ENCODE measurements around the gene TSFM.
A peak's percentile ranks its signal among the peaks of the same experiment; 100 is the strongest.

Gene TSFM

DNA sequence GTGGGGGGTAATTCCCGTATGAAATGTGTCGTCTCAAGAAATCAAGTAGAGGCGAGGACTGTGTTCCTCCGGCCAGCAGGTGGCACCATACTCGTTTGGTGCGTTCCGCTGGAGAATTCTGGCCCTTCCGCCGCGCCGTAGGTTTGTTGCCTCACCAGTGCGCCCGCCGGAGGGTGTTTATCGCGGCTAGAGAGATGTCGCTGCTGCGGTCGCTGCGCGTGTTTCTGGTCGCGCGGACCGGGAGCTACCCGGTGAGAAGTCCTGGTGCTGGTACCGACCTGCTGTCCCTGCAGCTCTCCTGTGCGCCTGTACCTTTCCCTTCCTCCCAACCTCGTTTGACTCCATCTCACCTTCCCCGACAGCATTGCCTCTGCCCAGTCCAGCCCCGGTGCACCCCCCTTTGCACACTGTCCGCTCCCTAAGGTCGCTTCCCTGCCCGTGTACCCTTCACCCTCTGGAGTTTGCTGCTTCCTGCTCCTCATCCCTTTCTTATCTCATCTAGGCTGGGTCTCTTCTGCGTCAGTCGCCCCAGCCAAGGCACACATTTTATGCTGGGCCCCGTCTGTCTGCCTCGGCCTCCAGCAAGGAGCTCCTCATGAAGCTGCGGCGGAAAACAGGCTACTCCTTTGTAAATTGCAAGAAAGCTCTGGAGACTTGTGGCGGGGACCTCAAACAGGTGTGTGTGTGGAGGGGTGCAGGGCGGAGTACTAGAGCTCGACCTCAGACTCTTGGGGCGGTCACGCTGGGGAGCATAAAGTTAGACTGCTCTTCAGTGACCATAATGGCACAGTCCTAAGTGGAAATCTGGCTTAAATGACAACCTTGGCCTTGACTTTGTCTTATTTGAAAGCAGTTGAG is at the start of gene TSFM:
TSS of gene TSFM (plus strand) at position 180 of the 858 bp plus-strand sequence. CDS start at position 195, 15 bp downstream.
- H3K36me3 ChIP-seq (ENCODE audit: control insufficient read depth in 5 of 5, insufficient read depth in 5 of 5, low read length in 5 of 5): peaks cover 13 to 36% (median 30%) of the 10 kb centered on the region in 5 donors
- H3K27me3 ChIP-seq (ENCODE audit: control insufficient read depth in 5 of 5, insufficient read depth in 4 of 5, low read length in 5 of 5): no peaks in the 10 kb centered on the region
- H3K9ac ChIP-seq (ENCODE audit: low read length in 5 of 5): peak within 1 kb of the TSS; percentile 87 to 100 (median 92)
- H3K27ac ChIP-seq (ENCODE audit: low read depth, low read length): peak within 1 kb of the TSS; percentile 77
- peaks cover 5 to 21% (median 15%) of the 10 kb centered on the region in 5 donors for H3K4me1 ChIP-seq (ENCODE audit: control insufficient read depth in 5 of 5, insufficient read depth in 5 of 5, low read length in 5 of 5)
- H3K9me3 ChIP-seq (ENCODE audit: control insufficient read depth in 5 of 5, low read length in 5 of 5): no peaks in the 10 kb centered on the region
- H3K4me3 ChIP-seq (ENCODE audit: low read depth in 1 of 5, low read length in 5 of 5): peak within 1 kb of the TSS; percentile 94 to 100 (median 100)

DNA sequence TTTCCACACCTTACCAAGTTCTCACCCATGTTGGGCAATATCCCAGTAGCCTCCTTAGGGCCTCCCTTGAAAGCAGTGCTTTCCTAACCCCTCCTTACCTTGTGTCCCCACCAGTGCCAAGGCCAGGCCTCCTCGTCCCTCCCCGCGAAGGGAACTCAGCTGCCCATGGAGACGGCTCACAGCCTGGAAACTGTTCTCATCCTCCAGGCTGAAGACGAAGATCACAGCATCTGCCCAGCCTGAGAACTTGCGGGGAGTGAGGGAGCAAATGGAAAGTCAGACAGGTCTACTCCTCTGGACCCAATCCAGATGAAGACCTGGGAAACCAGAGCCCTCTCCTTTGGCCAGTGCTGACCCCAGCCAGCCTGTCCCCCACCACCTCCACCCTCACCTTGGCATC is 48.7 kb upstream of the TSFM start:
- Histone ChIP-seq H3K4me1 (ENCODE audit: control insufficient read depth in 5 of 5, insufficient read depth in 5 of 5, low read length in 5 of 5) (peaks cover 1 to 33% (median 21%) of the 10 kb centered on the region in 5 donors), H3K9me3 (ENCODE audit: control insufficient read depth in 5 of 5, low read length in 5 of 5) (no peaks in the 10 kb centered on the region), H3K4me3 (ENCODE audit: low read depth in 1 of 5, low read length in 5 of 5) (no peak overlapping the region), H3K9ac (ENCODE audit: low read length in 5 of 5) (no peak overlapping the region), H3K27ac (ENCODE audit: low read depth, low read length) (no peak overlapping the region), H3K27me3 (ENCODE audit: control insufficient read depth in 5 of 5, insufficient read depth in 4 of 5, low read length in 5 of 5) (peaks cover 18 to 59% (median 38%) of the 10 kb centered on the region in 5 donors), H3K36me3 (ENCODE audit: control insufficient read depth in 5 of 5, insufficient read depth in 5 of 5, low read length in 5 of 5) (peaks cover 0 to 14% (median 3%) of the 10 kb centered on the region in 5 donors)

DNA sequence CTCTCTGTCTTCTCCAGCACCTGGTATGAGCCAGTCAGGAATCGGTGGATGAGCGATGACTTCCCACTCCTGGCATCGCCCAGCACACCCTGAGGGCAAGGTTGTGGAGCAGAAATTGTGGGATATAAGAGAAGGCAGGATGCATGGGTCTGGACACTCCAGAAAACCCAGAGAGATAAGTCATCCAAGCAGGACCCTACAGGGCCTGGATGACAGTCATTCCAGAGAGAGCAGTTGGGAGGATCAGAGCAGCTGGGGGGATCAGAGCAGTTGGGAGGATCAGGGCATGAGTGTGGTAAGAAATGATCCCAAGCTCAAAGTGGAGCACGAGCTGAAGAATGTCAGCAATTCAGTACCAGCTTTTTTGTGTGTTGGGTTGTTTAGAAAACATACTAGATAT is 48.0 kb upstream of the TSFM start:
- H3K9me3 ChIP-seq (ENCODE audit: control insufficient read depth in 5 of 5, low read length in 5 of 5): no peaks in the 10 kb centered on the region
- peaks cover 0 to 14% (median 3%) of the 10 kb centered on the region in 5 donors for H3K36me3 ChIP-seq (ENCODE audit: control insufficient read depth in 5 of 5, insufficient read depth in 5 of 5, low read length in 5 of 5)
- H3K27me3 ChIP-seq (ENCODE audit: control insufficient read depth in 5 of 5, insufficient read depth in 4 of 5, low read length in 5 of 5): peaks cover 18 to 66% (median 44%) of the 10 kb centered on the region in 5 donors
- no peak overlapping the region for H3K27ac ChIP-seq (ENCODE audit: low read depth, low read length)
- H3K9ac ChIP-seq (ENCODE audit: low read length in 5 of 5): no peak overlapping the region
- peaks cover 1 to 36% (median 21%) of the 10 kb centered on the region in 5 donors for H3K4me1 ChIP-seq (ENCODE audit: control insufficient read depth in 5 of 5, insufficient read depth in 5 of 5, low read length in 5 of 5)
- no peak overlapping the region for H3K4me3 ChIP-seq (ENCODE audit: low read depth in 1 of 5, low read length in 5 of 5)

DNA sequence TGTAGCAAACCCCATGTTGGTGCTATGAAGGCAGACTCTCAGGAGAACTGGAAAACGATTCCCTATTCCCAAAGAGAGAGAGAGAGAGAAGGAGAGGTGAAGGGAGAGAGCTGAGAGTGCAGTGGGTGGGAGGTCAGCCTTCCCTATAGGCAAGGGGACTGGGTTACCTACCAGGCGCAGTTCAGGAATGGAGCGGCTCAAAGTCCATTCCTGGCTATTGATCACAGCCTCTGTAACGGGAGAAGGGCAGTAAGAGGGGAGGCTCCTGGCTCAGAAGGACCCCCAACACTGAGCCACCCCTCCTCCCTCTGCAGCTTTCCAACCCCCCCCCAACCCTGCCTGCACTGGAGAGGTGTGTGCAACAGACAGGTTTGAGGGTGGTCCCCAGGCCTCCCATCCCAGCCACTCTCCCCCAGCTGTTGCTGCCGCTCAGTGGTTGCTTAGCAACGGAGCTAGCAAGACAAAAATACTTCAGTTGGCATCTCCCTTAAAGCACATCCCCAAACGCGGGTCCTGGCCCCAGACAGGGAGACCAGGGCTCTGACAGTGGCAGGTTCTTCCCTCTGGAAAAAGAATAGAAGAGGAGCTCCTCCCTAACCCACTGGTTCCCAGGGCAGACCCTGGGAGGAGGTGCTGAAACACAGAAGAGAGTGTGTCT is 47.3 kb upstream of the TSFM start:
- Histone ChIP-seq H3K9me3 (ENCODE audit: control insufficient read depth in 5 of 5, low read length in 5 of 5) (no peaks in the 10 kb centered on the region), H3K9ac (ENCODE audit: low read length in 5 of 5) (no peak overlapping the region), H3K4me1 (ENCODE audit: control insufficient read depth in 5 of 5, insufficient read depth in 5 of 5, low read length in 5 of 5) (peaks cover 1 to 39% (median 21%) of the 10 kb centered on the region in 5 donors)

DNA sequence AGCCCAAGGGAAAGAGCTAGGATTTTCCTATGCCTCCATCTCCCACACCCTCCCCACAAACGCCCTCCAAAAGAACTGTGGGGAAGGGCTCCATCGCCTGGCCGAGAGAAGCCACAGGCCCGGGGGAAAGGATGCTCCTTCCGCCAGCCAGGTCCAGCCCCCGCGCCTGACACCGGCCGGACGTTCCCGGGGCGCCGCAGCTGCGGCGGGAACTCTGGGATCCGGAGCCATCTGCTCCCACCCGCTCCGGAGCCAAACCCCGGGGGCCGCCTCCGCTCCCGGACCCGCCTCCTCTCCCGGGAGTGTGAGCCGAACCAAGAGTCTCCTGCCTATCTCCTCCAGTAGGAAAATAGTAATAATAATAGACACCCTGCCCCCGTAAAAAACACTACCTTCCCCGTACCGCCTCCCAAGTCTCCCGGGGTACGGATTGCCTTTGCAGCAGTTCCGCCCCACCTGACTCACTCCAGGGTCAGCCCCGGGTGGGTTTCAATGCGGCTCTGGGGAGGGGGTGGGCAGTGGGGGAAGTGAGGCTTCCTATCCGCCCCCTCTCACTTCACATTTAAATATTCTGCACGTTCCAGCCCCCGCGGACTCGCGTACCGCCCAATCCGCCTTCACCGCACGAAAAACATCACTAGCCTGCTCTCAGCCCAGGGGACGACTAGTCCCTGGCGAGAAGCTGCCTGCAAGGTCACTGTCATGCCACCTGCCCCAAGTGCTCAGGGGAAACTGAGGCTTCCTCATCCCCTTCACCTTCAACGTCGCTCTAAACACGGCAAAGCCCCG is 46.4 kb upstream of the TSFM start:
- H3K36me3 ChIP-seq (ENCODE audit: control insufficient read depth in 5 of 5, insufficient read depth in 5 of 5, low read length in 5 of 5): peaks cover 0 to 14% (median 3%) of the 10 kb centered on the region in 5 donors
- H3K9ac ChIP-seq (ENCODE audit: low read length in 5 of 5): no peak overlapping the region
- H3K9me3 ChIP-seq (ENCODE audit: control insufficient read depth in 5 of 5, low read length in 5 of 5): no peaks in the 10 kb centered on the region
- peaks cover 18 to 65% (median 54%) of the 10 kb centered on the region in 5 donors for H3K27me3 ChIP-seq (ENCODE audit: control insufficient read depth in 5 of 5, insufficient read depth in 4 of 5, low read length in 5 of 5)
- H3K27ac ChIP-seq (ENCODE audit: low read depth, low read length): no peak overlapping the region
- H3K4me1 ChIP-seq (ENCODE audit: control insufficient read depth in 5 of 5, insufficient read depth in 5 of 5, low read length in 5 of 5): peaks cover 3 to 46% (median 27%) of the 10 kb centered on the region in 5 donors
- H3K4me3 ChIP-seq (ENCODE audit: low read depth in 1 of 5, low read length in 5 of 5): peak overlapping the region in 3 of 5 donors; percentile 5 to 29 (median 11)

More for the DNA sequence above, 47.3 kb upstream of the TSFM start:
- peaks cover 18 to 68% (median 48%) of the 10 kb centered on the region in 5 donors for H3K27me3 ChIP-seq (ENCODE audit: control insufficient read depth in 5 of 5, insufficient read depth in 4 of 5, low read length in 5 of 5)
- H3K4me3 ChIP-seq (ENCODE audit: low read depth in 1 of 5, low read length in 5 of 5): no peak overlapping the region
- peaks cover 0 to 14% (median 3%) of the 10 kb centered on the region in 5 donors for H3K36me3 ChIP-seq (ENCODE audit: control insufficient read depth in 5 of 5, insufficient read depth in 5 of 5, low read length in 5 of 5)
- H3K27ac ChIP-seq (ENCODE audit: low read depth, low read length): no peak overlapping the region

DNA sequence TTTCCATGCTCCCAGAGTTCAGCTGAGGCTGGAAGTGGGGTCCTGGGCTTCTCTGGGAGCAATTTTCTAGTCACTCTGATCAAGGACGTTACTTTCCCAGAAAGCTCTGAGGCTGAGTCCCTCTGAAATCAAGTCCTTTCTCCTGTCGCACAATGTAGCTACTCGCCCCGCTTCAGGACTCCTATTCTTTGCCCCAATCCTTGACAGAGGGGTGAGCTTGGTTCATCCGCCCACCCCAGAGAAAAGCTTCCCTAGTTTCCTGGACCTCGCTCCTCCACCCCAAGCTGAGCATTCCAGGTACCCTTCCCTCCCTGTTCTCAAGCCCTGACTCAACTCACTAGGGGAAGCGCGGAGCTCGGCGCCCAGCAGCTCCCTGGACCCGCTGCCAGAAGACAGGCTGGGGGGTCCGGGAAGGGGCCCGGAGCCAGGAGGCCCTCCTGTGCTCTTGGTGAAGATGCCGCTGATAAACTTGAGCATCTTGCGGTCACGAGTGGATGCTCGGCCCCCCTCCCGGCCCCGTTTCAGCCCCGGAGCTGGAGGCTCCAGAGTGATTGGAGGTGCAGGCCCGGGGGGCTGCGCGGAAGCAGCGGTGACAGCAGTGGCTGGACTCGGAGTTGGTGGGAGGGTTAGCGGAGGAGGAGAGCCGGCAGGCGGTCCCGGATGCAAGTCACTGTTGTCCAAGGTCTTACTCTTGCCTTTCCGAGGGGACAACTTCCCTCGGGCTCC is 45.7 kb upstream of the TSFM start:
- no peak overlapping the region for H3K9ac ChIP-seq (ENCODE audit: low read length in 5 of 5)
- peaks cover 0 to 10% (median 0%) of the 10 kb centered on the region in 5 donors for H3K36me3 ChIP-seq (ENCODE audit: control insufficient read depth in 5 of 5, insufficient read depth in 5 of 5, low read length in 5 of 5)
- H3K4me3 ChIP-seq (ENCODE audit: low read depth in 1 of 5, low read length in 5 of 5): peak overlapping the region in 3 of 5 donors; percentile 5 to 29 (median 11)
- peaks cover 18 to 62% (median 53%) of the 10 kb centered on the region in 5 donors for H3K27me3 ChIP-seq (ENCODE audit: control insufficient read depth in 5 of 5, insufficient read depth in 4 of 5, low read length in 5 of 5)
- H3K27ac ChIP-seq (ENCODE audit: low read depth, low read length): no peak overlapping the region
- peaks cover 3 to 50% (median 29%) of the 10 kb centered on the region in 5 donors for H3K4me1 ChIP-seq (ENCODE audit: control insufficient read depth in 5 of 5, insufficient read depth in 5 of 5, low read length in 5 of 5)
- no peaks in the 10 kb centered on the region for H3K9me3 ChIP-seq (ENCODE audit: control insufficient read depth in 5 of 5, low read length in 5 of 5)

DNA sequence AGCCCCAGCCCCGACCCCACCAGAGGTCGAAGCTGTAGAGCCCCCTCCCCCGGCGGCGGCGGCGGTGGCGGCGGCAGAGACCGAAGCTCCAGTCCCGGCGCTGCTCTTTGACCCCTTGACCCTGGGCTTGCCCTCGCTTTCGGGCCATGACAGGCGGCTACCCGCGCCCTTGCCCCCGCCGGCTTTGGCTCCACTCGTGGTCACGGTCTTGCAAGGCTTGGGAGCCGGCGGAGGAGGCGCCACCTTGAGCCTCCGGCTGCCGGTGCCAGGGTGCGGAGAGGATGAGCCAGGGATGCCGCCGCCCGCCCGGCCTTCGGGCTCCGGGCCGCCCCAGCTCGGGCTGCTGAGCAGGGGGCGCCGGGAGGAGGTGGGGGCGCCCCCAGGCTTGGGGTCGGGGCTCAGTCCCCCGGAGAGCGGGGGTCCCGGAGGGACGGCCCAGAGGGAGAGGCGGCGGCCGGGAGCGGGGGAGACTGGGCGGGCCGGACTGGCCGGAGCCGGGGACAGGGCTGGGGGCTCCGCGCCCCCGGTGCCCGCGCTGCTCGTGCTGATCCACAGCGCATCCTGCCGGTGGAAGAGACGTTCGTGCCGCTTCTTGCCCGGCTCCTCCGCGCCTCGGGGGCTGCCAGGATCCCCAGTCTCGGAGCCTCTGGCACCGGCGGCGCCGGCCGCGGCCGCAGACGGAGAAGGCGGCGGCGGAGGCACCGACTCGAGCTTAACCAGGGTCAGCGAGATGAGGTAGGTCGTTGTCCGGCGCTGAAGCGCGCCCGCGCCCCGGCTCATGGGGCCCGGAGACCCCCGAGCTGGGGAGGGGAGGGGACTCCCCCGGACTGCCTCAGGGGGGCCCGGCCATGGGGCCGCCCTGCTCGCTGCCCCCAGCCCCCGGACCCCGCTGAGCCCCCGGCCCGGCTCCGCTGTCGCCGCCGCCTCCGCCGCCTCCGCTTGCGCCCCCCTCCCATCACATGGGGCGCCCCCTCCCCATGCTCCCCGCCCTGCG is 44.8 kb upstream of the TSFM start:
- Histone ChIP-seq H3K36me3 (ENCODE audit: control insufficient read depth in 5 of 5, insufficient read depth in 5 of 5, low read length in 5 of 5) (peaks cover 0 to 8% (median 0%) of the 10 kb centered on the region in 5 donors), H3K9me3 (ENCODE audit: control insufficient read depth in 5 of 5, low read length in 5 of 5) (no peaks in the 10 kb centered on the region), H3K27me3 (ENCODE audit: control insufficient read depth in 5 of 5, insufficient read depth in 4 of 5, low read length in 5 of 5) (peaks cover 18 to 62% (median 53%) of the 10 kb centered on the region in 5 donors), H3K4me3 (ENCODE audit: low read depth in 1 of 5, low read length in 5 of 5) (peak overlapping the region in 3 of 5 donors; percentile 20 to 47 (median 22)), H3K4me1 (ENCODE audit: control insufficient read depth in 5 of 5, insufficient read depth in 5 of 5, low read length in 5 of 5) (peaks cover 3 to 53% (median 31%) of the 10 kb centered on the region in 5 donors), H3K9ac (ENCODE audit: low read length in 5 of 5) (no peak overlapping the region), H3K27ac (ENCODE audit: low read depth, low read length) (no peak overlapping the region)

DNA sequence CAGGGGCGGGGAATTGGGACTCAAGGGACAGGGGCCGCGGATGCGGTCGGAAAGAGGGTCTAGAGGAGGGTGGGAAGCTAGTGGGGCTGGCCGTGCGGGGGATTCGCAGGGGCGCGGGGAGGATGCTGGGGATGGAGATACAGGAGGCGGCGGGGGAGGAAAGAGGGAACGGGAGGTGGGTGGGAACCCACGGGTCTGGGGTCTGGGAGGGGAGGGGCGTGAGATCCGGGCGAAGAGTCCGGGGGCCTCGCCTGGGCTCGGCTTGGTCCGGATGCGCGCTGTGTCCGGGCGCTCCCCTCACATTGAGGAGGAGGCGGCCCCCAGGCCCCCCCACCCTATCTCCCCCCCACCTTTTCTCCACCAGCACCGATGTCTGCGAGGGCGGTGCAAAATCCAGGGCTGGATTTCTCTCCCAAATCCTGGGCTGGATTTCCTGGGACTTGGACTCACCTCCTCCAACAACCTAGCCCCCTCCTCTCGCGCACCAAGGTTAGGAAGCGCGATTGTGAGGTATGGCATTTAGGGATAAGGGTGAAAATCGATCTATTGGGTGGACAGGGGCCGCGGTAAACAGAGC is 43.8 kb upstream of the TSFM start, which contains the start of gene AGAP2:
TSS of gene AGAP2 (minus strand) at position 82 of the 577 bp plus-strand sequence. CDS start 496 bp downstream, outside the sequence.
- peaks cover 18 to 55% (median 48%) of the 10 kb centered on the region in 5 donors for H3K27me3 ChIP-seq (ENCODE audit: control insufficient read depth in 5 of 5, insufficient read depth in 4 of 5, low read length in 5 of 5)
- no peak within 1 kb of the TSS for H3K9ac ChIP-seq (ENCODE audit: low read length in 5 of 5)
- no peak within 1 kb of the TSS for H3K27ac ChIP-seq (ENCODE audit: low read depth, low read length)
- H3K4me1 ChIP-seq (ENCODE audit: control insufficient read depth in 5 of 5, insufficient read depth in 5 of 5, low read length in 5 of 5): peaks cover 3 to 53% (median 31%) of the 10 kb centered on the region in 5 donors
- H3K9me3 ChIP-seq (ENCODE audit: control insufficient read depth in 5 of 5, low read length in 5 of 5): no peaks in the 10 kb centered on the region
- H3K36me3 ChIP-seq (ENCODE audit: control insufficient read depth in 5 of 5, insufficient read depth in 5 of 5, low read length in 5 of 5): no peaks in the 10 kb centered on the region
- H3K4me3 ChIP-seq (ENCODE audit: low read depth in 1 of 5, low read length in 5 of 5): peak within 1 kb of the TSS in 3 of 5 donors; percentile 20 to 47 (median 22)
